Activated CD4-positive, alpha-beta memory T cell treated with anti-CD3 and anti-CD28 coated beads, Interleukin-2, amount 10 ng/mL, durations not matched to agents 7 days and 5 days (primary cell): Measurements from ENCODE around the gene LPGAT1. TPM values are rescaled to one million over a fixed set of nuclear protein-coding genes. Genes with fewer than 3 reads are reported as not detected.

Source experiments
- CTCF ChIA-PET: fragments of 350-600 bp; sonication (Branson Sonifier 250); formaldehyde crosslinking; loops from one replicate; lab custom pipeline; 2021; ENCODE audit warnings: antibody characterized with exemption, inconsistent platforms; lab: Charles Lee
- POLR2A ChIA-PET: fragments of 350-600 bp; sonication (Branson Sonifier 250); formaldehyde crosslinking; loops from one replicate; lab custom pipeline; 2021; ENCODE audit warnings: antibody characterized with exemption; lab: Charles Lee
- DNase-seq: peaks from one replicate; pipeline ENCODE4 v3.0.0-alpha.2; 2020
- H3K27ac Mint-ChIP-seq: one replicate; pipeline ENCODE4 v1.8.0; 2021; ENCODE audit warnings: mild to moderate bottlenecking, mixed read lengths
- H3K27me3 Mint-ChIP-seq: one replicate; pipeline ENCODE4 v1.8.0; 2021; ENCODE audit warnings: mixed read lengths
- H3K36me3 Mint-ChIP-seq: one replicate; pipeline ENCODE4 v1.8.0; 2021; ENCODE audit warnings: low read depth, mixed read lengths
- H3K4me1 Mint-ChIP-seq: one replicate; pipeline ENCODE4 v1.8.0; 2021; ENCODE audit warnings: mixed read lengths
- H3K4me3 Mint-ChIP-seq: one replicate; pipeline ENCODE4 v1.8.0; 2021; ENCODE audit warnings: mild to moderate bottlenecking, mixed read lengths
- H3K9me3 Mint-ChIP-seq: one replicate; pipeline ENCODE4 v1.8.0; 2021; ENCODE audit warnings: mixed read lengths
- total RNA-seq, 2 experiments: library from RNA; stranded (reverse); gene quantifications; one replicate each; pipeline ENCODE4 v1.2.3, GENCODE V29; 2021

Gene LPGAT1
- total RNA-seq, 2 experiments from 2014 or later = 52.6 to 55.2 TPM

GRCh38 chr1:211842518-211842917 is 12.0 kb upstream of the LPGAT1 start:
- Mint-ChIP-seq H3K27ac (peak overlapping the region; percentile 36), H3K36me3 (peaks cover 12% of the 10 kb centered on the region), H3K4me1 (peaks cover 18% of the 10 kb centered on the region), H3K27me3 (peaks cover 10% of the 10 kb centered on the region), H3K4me3 (no peak overlapping the region), H3K9me3 (peaks cover 6% of the 10 kb centered on the region)
- no peak for DNase-seq
- ChIA-PET POLR2A (interaction anchor here (0.7 to 1.3 kb wide), 3 partner anchors 9 to 34 kb away, joined by 3 to 13 read pairs (median 4); no protein-coding TSS in a partner anchor), CTCF (interaction anchor here (0.8 to 1.5 kb wide), 4 partner anchors 9 to 162 kb away, joined by 3 read pairs; no protein-coding TSS in a partner anchor)

GRCh38 chr1:211839106-211839505 is 8.5 kb upstream of the LPGAT1 start:
- Mint-ChIP-seq H3K36me3 (peaks cover 12% of the 10 kb centered on the region), H3K4me3 (no peak overlapping the region), H3K27me3 (peaks cover 15% of the 10 kb centered on the region), H3K27ac (no peak overlapping the region), H3K4me1 (peaks cover 26% of the 10 kb centered on the region), H3K9me3 (peaks cover 6% of the 10 kb centered on the region)
- POLR2A ChIA-PET = no interaction called here
- no peak for DNase-seq
- CTCF ChIA-PET = no interaction called here

- ChIA-PET CTCF (interaction anchor here (0.6 to 1.5 kb wide), 4 partner anchors 10 to 231 kb away, joined by 3 to 7 read pairs (median 4); partner anchors contain the start of genes DTL and INTS7), POLR2A (interaction anchor here (0.6 to 2.4 kb wide), 8 partner anchors 9 to 1025 kb away, joined by 3 to 13 read pairs (median 3); partner anchors contain the start of genes DTL, FLVCR1, INTS7 and NEK2)
- DNase-seq = peak; percentile 30
- peaks cover 13% of the 10 kb centered on the region for H3K36me3 Mint-ChIP-seq
- peaks cover 54% of the 10 kb centered on the region for H3K4me1 Mint-ChIP-seq
- peak overlapping the region; percentile 3 for H3K4me3 Mint-ChIP-seq
- H3K27ac Mint-ChIP-seq = peak overlapping the region; percentile 77
- peaks cover 5% of the 10 kb centered on the region for H3K27me3 Mint-ChIP-seq
- H3K9me3 Mint-ChIP-seq = no peaks in the 10 kb centered on the region
Observed at GRCh38 chr1:211833174-211833820, 2.7 kb upstream of the LPGAT1 start.

GRCh38 chr1:211832661-211833060 is 2.1 kb upstream of the LPGAT1 start:
- Mint-ChIP-seq H3K9me3 (no peaks in the 10 kb centered on the region), H3K36me3 (peaks cover 13% of the 10 kb centered on the region), H3K27ac (peak overlapping the region; percentile 77), H3K27me3 (peaks cover 5% of the 10 kb centered on the region), H3K4me3 (peak overlapping the region; percentile 3), H3K4me1 (peaks cover 58% of the 10 kb centered on the region)
- no peak for DNase-seq
- CTCF ChIA-PET = no interaction called here
- POLR2A ChIA-PET = interaction anchor here (0.6 to 2.4 kb wide), 7 partner anchors 10 to 1025 kb away, joined by 3 to 13 read pairs (median 3); partner anchors contain the start of genes DTL, FLVCR1, INTS7 and SLC30A1

- Mint-ChIP-seq H3K36me3 (peaks cover 16% of the 10 kb centered on the region), H3K27me3 (peaks cover 5% of the 10 kb centered on the region), H3K27ac (peak overlapping the region; percentile 77), H3K4me3 (peak overlapping the region; percentile 78), H3K9me3 (no peaks in the 10 kb centered on the region), H3K4me1 (peaks cover 65% of the 10 kb centered on the region)
- ChIA-PET CTCF (interaction anchor here (0.7 to 1.3 kb wide), 2 partner anchors 11 to 203 kb away, joined by 3 to 5 read pairs; partner anchors contain the start of genes DTL and INTS7), POLR2A (interaction anchor here (1.4 to 2.4 kb wide), 2 partner anchors 11 to 204 kb away, joined by 6 to 13 read pairs; partner anchors contain the start of genes DTL and INTS7)
- DNase-seq = no peak
Observed at GRCh38 chr1:211831558-211832323, 1.2 kb upstream of the LPGAT1 start.

GRCh38 chr1:211830055-211830327 is 572 bp downstream of the LPGAT1 start:
- POLR2A ChIA-PET = no interaction called here

GRCh38 chr1:211829343-211830054 is 1.1 kb downstream of the LPGAT1 start:
- POLR2A ChIA-PET = interaction anchor here (0.6 to 0.7 kb wide), 2 partner anchors 13 to 21 kb away, joined by 4 read pairs; no protein-coding TSS in a partner anchor
- DNase-seq = no peak
- CTCF ChIA-PET = interaction anchor here (0.6 to 1.5 kb wide), 3 partner anchors 102 to 206 kb away, joined by 3 to 4 read pairs (median 3); partner anchors contain the start of genes DTL and INTS7
- Mint-ChIP-seq H3K9me3 (no peaks in the 10 kb centered on the region), H3K27ac (peak overlapping the region; percentile 66), H3K36me3 (peaks cover 22% of the 10 kb centered on the region), H3K27me3 (no peaks in the 10 kb centered on the region), H3K4me3 (peak overlapping the region; percentile 87), H3K4me1 (peaks cover 64% of the 10 kb centered on the region)

More at GRCh38 chr1:211830055-211830327, 572 bp downstream of the LPGAT1 start:
- Mint-ChIP-seq H3K36me3 (peaks cover 19% of the 10 kb centered on the region), H3K27me3 (no peaks in the 10 kb centered on the region), H3K9me3 (no peaks in the 10 kb centered on the region), H3K27ac (peak overlapping the region; percentile 66), H3K4me3 (peak overlapping the region; percentile 87), H3K4me1 (peaks cover 65% of the 10 kb centered on the region)
- peak; percentile 39 for DNase-seq
- CTCF ChIA-PET = interaction anchor here (0.6 kb wide), 1 partner anchor 132 kb away, joined by 3 read pairs; no protein-coding TSS in a partner anchor

- ChIA-PET CTCF (interaction anchor here (1.5 to 1.9 kb wide), 2 partner anchors 130 to 207 kb away, joined by 4 to 6 read pairs; partner anchors contain the start of genes DTL and INTS7), POLR2A (interaction anchor here (0.7 to 1.8 kb wide), 2 partner anchors 13 to 14 kb away, joined by 4 to 5 read pairs; no protein-coding TSS in a partner anchor)
- H3K4me1 Mint-ChIP-seq = peaks cover 56% of the 10 kb centered on the region
- no peak overlapping the region for H3K27ac Mint-ChIP-seq
- no peaks in the 10 kb centered on the region for H3K27me3 Mint-ChIP-seq
- peaks cover 24% of the 10 kb centered on the region for H3K36me3 Mint-ChIP-seq
- peak overlapping the region; percentile 87 for H3K4me3 Mint-ChIP-seq
- no peak for DNase-seq
- no peaks in the 10 kb centered on the region for H3K9me3 Mint-ChIP-seq
Observed at GRCh38 chr1:211828584-211829342, 1.8 kb downstream of the LPGAT1 start.

- Mint-ChIP-seq H3K4me3 (no peak overlapping the region), H3K27ac (no peak overlapping the region), H3K4me1 (peaks cover 39% of the 10 kb centered on the region), H3K36me3 (peaks cover 37% of the 10 kb centered on the region), H3K27me3 (no peaks in the 10 kb centered on the region), H3K9me3 (no peaks in the 10 kb centered on the region)
- no peak for DNase-seq
- CTCF ChIA-PET = interaction anchor here (1.5 to 1.9 kb wide), 2 partner anchors 9 to 129 kb away, joined by 3 to 6 read pairs; no protein-coding TSS in a partner anchor
- POLR2A ChIA-PET = interaction anchor here (2.1 kb wide), 1 partner anchor 128 kb away, joined by 4 read pairs; no protein-coding TSS in a partner anchor
Observed at GRCh38 chr1:211827051-211827450, 3.5 kb downstream of the LPGAT1 start.

GRCh38 chr1:211825980-211826379 is 4.6 kb downstream of the LPGAT1 start:
- ChIA-PET CTCF (interaction anchor here (1.2 to 1.5 kb wide), 2 partner anchors 8 to 127 kb away, joined by 3 read pairs; no protein-coding TSS in a partner anchor), POLR2A (interaction anchor here (2.1 kb wide), 1 partner anchor 127 kb away, joined by 4 read pairs; no protein-coding TSS in a partner anchor)
- Mint-ChIP-seq H3K27ac (no peak overlapping the region), H3K4me1 (peaks cover 29% of the 10 kb centered on the region), H3K4me3 (no peak overlapping the region), H3K9me3 (no peaks in the 10 kb centered on the region), H3K27me3 (no peaks in the 10 kb centered on the region), H3K36me3 (peaks cover 43% of the 10 kb centered on the region)
- DNase-seq = no peak

GRCh38 chr1:211822677-211823407 is 7.7 kb downstream of the LPGAT1 start:
- CTCF ChIA-PET = interaction anchor here (0.9 to 1.3 kb wide), 2 partner anchors 125 to 212 kb away, joined by 3 to 6 read pairs; partner anchors contain the start of genes DTL and INTS7
- Mint-ChIP-seq H3K27me3 (no peaks in the 10 kb centered on the region), H3K36me3 (peaks cover 54% of the 10 kb centered on the region), H3K27ac (no peak overlapping the region), H3K9me3 (no peaks in the 10 kb centered on the region), H3K4me3 (no peak overlapping the region), H3K4me1 (peaks cover 11% of the 10 kb centered on the region)
- POLR2A ChIA-PET = no interaction called here
- no peak for DNase-seq
